ENCODE results near the gene PDZD7. TPM values are rescaled to one million over a fixed set of nuclear protein-coding genes. Genes with fewer than 3 reads are reported as not detected.

PDZD7 gene
- total and polyA plus RNA-seq, 2 of the 8 experiments (the other 6 are each of a cell fraction or from before 2014, with no cell fraction given), result 0.88 to 1.6 TPM

DNA sequence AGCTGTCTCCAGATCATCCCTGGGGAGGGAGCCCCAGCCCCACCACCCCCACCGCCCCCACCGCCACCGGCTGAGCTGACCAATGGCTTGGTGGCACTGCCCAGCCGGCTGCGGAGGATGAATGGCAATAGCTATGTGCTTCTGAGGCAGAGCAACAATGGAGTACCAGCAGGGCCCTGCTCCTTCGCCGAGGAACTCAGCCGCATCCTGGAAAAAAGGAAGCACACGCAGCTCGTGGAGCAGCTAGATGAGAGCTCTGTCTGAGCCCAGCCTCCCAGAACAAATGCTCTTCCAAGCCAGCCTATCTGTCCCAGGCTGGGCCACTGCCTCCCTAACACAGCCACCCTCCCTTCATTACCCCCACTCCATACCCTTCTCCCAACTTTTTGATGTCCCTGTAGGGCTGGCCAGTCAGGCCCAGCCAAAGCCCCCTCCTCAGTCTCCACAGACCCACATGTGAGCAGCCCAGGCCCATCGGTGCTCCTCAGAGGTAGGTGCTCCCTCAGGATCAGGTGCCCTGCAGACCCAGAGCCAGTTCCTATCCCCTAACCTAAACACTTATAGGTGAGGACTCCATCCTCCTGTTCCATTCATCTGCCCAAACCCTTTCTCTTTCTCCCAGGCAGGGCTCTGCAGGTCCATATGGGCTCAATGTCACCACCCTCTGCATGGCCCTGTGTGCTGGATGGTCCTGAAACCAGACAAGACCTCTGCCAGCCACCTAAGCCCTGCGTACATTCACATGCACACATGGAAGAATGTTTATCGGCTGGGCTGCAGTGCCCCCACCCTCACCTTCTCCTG, 46.9 kb downstream of the PDZD7 start (continued):
- TF ChIP-seq JUN (IDR thresholded peaks at IDR 0.05; ENCODE audit: low read depth, low read length), result no peak
- TF ChIP-seq POLR2AphosphoS5 (IDR thresholded peaks at IDR 0.05; ENCODE audit: low read depth, low read length), result no peak
- TF ChIP-seq, protein P1, sequence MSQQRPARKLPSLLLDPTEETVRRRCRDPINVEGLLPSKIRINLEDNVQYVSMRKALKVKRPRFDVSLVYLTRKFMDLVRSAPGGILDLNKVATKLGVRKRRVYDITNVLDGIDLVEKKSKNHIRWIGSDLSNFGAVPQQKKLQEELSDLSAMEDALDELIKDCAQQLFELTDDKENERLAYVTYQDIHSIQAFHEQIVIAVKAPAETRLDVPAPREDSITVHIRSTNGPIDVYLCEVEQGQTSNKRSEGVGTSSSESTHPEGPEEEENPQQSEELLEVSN (IDR thresholded peaks at IDR 0.05), result no peak
- no peak for TF ChIP-seq SRF (IDR thresholded peaks at IDR 0.05; ENCODE audit: low read depth, low read length)
- no peak for TF ChIP-seq SIRT6 (IDR thresholded peaks at IDR 0.05; ENCODE audit: low read length)

Measured in H1 (cell line).